CD4-positive, alpha-beta T cell treated with Interferon gamma for 1 hour (primary cell): ENCODE measurements around the gene SEC61G.

Experiments used
- DNase-seq: peaks from one replicate; pipeline ENCODE4 v3.0.0-alpha.2; 2020

Gene SEC61G

GRCh38 chr7:54757711-54758110, 1.3 kb downstream of the SEC61G start:
- no peak for DNase-seq

- no peak for DNase-seq
Measured at GRCh38 chr7:54749200-54749599, 9.8 kb downstream of the SEC61G start.

GRCh38 chr7:54747234-54747633, 11.8 kb downstream of the SEC61G start:
- DNase-seq: no peak

- no peak for DNase-seq
Measured at GRCh38 chr7:54743580-54743979, 15.4 kb downstream of the SEC61G start.

- no peak for DNase-seq
Measured at GRCh38 chr7:54738737-54739136, 20.3 kb downstream of the SEC61G start.

GRCh38 chr7:54729107-54729506, 29.9 kb downstream of the SEC61G start:
- DNase-seq: no peak

- no peak for DNase-seq
Measured at GRCh38 chr7:54728411-54728810, 30.6 kb downstream of the SEC61G start.

GRCh38 chr7:54725255-54725654, 33.8 kb downstream of the SEC61G start:
- DNase-seq: no peak

- DNase-seq: no peak
Measured at GRCh38 chr7:54722502-54722901, 36.5 kb downstream of the SEC61G start.

GRCh38 chr7:54722026-54722425, 37.0 kb downstream of the SEC61G start:
- no peak for DNase-seq

GRCh38 chr7:54719974-54720373, 39.0 kb downstream of the SEC61G start:
- no peak for DNase-seq

- no peak for DNase-seq
Measured at GRCh38 chr7:54719425-54719824, 39.6 kb downstream of the SEC61G start.

GRCh38 chr7:54712820-54713219, 46.2 kb downstream of the SEC61G start:
- DNase-seq: no peak

- DNase-seq: no peak
Measured at GRCh38 chr7:54711900-54712595, 47.0 kb downstream of the SEC61G start.

GRCh38 chr7:54709283-54709682, 49.7 kb downstream of the SEC61G start:
- DNase-seq: no peak

- DNase-seq: no peak
Measured at GRCh38 chr7:54705436-54705835, 53.6 kb downstream of the SEC61G start.

GRCh38 chr7:54704851-54705250, 54.2 kb downstream of the SEC61G start:
- no peak for DNase-seq
